Cardiac fibroblast (primary cell): ENCODE data around the gene THAP7.

Experiments
- DNase-seq, 2 donors: peaks; one replicate each; pipeline versions ENCODE4 v3.0.0 to v3.0.0-alpha.2; 2010; ENCODE audit warnings: low read depth in 2 of 2
- H3K4me3 ChIP-seq, 2 donors: replicated peaks in 1 of 2; 1 replicate in 1 of 2; 2 replicates in 1 of 2; pipeline ENCODE4 v1.5.1; 2011; ENCODE audit warnings: low read depth in 2 of 2, low read length in 2 of 2, mild to moderate bottlenecking in 2 of 2, moderate library complexity in 1 of 2
- CTCF ChIP-seq: IDR thresholded peaks from one replicate; pipeline ENCODE4 v1.5.1; 2011; ENCODE audit warnings: low read depth, mild to moderate bottlenecking, low read length, inconsistent platforms

Gene THAP7

GRCh38 chr22:20993304-20994127 lies 8.4 kb downstream of the THAP7 start:
- TF ChIP-seq CTCF = no peak
- DNase-seq = no peak
- no peak overlapping the region for H3K4me3 ChIP-seq

- DNase-seq = no peak
- no peak overlapping the region for H3K4me3 ChIP-seq
- no peak for TF ChIP-seq CTCF
Measured at GRCh38 chr22:20992456-20993303, 9.2 kb downstream of the THAP7 start.

DNA sequence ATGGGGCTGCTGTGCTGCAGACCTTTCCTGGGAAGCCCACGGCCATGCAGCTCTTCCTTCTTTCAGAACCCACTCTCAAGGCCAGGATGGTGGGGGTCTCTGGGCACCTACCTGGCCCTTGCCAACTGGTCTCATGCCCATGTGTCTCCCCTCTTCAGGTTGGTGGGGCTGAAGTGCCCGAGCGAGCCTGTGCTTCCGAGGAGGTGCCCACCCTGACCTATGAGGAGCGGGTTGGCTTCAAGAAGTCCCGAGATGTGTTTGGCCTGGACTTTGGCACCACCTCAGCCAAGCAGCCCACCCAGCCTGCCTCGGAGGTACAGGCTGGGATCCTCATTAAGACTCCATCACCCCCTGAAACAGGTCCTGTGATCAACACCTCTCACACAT lies 9.9 kb downstream of the THAP7 start:
- H3K4me3 ChIP-seq = no peak overlapping the region
- no peak for DNase-seq
- no peak for TF ChIP-seq CTCF

GRCh38 chr22:20991252-20992055 lies 10.5 kb downstream of the THAP7 start:
- H3K4me3 ChIP-seq = no peak overlapping the region
- DNase-seq = no peak
- TF ChIP-seq CTCF = no peak

- DNase-seq = no peak
- H3K4me3 ChIP-seq = no peak overlapping the region
- no peak for TF ChIP-seq CTCF
Measured at GRCh38 chr22:20990184-20991180, 11.4 kb downstream of the THAP7 start.
